Aortic smooth muscle cell (primary cell): Measurements from ENCODE around the gene CXCL8. TPM values are rescaled to one million over a fixed set of nuclear protein-coding genes. Genes with fewer than 3 reads are reported as not detected.

Experiments
- total RNA-seq: library from RNA; depleted of rRNA; stranded (reverse); fragments of >200 nt; gene quantifications from 2 replicates; pipeline ENCODE4 v1.2.3, GENCODE V29; 2014

The CXCL8 gene
- 2.1 and 6.2 TPM in 2 replicates for total RNA-seq

DNA sequence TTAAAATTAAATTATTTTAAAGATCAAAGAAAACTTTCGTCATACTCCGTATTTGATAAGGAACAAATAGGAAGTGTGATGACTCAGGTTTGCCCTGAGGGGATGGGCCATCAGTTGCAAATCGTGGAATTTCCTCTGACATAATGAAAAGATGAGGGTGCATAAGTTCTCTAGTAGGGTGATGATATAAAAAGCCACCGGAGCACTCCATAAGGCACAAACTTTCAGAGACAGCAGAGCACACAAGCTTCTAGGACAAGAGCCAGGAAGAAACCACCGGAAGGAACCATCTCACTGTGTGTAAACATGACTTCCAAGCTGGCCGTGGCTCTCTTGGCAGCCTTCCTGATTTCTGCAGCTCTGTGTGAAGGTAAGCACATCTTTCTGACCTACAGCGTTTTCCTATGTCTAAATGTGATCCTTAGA lies at the start of gene CXCL8:
Gene CXCL8, plus strand, starts transcription at position 217 of the 426 bp plus-strand sequence. Its CDS starts 90 bp downstream, at position 307.

Other genes starting within 250 kb of the CXCL8 start
- gene RASSF6, start 120.1 kb upstream of the CXCL8 start, total RNA-seq, result 0.13 TPM in 1 of 2 replicates, not detected in the other
- 0.26 and 0.56 TPM in 2 replicates for gene CXCL6, start 96.1 kb downstream of the CXCL8 start, total RNA-seq
- gene PF4V1, start 112.7 kb downstream of the CXCL8 start, total RNA-seq, result 0.40 TPM in 1 of 2 replicates, not detected in the other
- 1.3 and 4.5 TPM in 2 replicates for gene CXCL1, start 128.8 kb downstream of the CXCL8 start, total RNA-seq
- gene PF4, start 241.5 kb downstream of the CXCL8 start, total RNA-seq, result not detected in 2 replicates
- not detected in 2 replicates for gene PPBP, start 247.6 kb downstream of the CXCL8 start, total RNA-seq